Measurements from ENCODE around the gene MINDY3. TPM values are rescaled to one million over a fixed set of nuclear protein-coding genes. Genes with fewer than 3 reads are reported as not detected.
"Not testable (repeated sequence)": the region's sequence is repeated elsewhere in the genome, so short reads cannot be mapped to it uniquely, and the experiment has no call there.

Gene MINDY3
- total RNA-seq, 1 donor from 2014 or later, result 20.2 TPM

DNA sequence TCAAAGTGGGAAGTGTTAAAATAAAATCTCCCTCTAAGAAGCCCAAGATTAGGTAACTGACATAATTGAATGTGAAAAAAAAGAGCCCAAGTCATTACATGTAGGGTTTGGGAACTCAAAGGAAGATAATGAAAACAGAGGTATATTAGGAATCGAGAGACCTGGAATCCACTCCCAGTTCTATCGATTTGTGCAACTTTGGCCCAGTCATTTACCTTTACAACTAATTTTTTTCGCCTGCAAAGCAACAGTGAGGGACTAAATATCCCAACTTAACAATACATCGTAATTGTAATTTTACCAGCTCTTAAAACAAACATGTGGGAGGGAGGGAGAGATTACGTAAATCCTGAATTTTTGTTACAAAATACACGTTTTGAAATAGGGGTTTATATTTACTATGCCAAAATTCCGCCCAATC, 1.4 kb downstream of the MINDY3 start:
- intact Hi-C loops (cut with micrococcal nuclease), result loop anchor here (2.0 kb wide), 1 partner anchor 14 kb away; no protein-coding TSS in a partner anchor

DNA sequence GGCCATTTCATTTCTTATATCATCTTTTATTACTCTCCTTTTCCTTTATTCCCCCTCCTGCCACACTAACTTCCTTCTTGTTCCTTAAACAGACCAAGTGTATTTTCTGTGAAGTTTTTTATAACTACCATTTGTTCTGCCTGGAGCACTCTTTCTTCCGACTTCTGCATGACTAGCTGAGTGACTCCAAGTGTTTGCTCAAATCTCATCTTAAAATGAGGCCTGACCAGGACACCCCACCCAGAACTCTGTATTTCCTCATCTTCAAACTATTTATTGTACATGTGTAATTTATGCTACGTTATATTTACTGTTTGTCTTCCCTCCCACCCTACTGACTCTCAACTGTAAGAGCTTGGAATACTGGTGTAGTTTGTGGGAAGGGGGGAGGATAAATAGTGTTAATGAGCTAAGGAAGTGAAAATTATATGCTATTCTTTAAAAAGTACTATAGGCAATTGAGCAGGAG, 3.2 kb downstream of the MINDY3 start:
- intact Hi-C loops (cut with micrococcal nuclease), result no loop called here

DNA sequence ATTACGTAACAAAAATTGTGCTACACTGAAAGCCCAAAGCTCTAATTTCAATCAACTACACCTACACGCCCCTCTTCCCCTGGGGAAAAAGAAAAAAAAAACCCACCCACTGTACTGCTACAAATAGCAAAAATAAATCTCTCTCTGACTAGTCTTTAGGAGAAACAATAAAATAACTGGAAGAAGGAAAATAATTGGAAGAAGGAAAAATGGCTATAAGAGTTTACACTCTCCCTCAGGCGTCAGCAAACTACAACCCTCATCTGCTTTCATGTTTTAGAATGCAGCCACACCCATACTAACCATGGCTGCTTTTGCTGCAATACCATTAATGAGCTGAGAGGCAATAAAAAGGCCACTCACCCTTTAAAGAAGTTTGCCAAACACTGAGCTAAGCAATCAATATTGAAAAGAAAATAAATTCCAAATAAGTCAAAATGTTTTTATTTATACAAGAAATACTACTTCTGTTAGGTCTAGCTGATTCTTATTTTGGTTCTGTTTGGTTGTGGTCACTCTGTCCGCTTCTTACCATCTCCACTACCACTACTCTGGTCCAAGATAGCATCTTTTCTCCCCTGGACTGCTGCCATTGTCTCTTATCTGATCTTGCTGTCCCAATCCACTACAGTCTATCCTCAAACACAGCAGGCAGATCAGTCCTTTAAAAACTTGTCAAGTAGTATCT, 3.8 kb downstream of the MINDY3 start:
- intact Hi-C loops (cut with micrococcal nuclease), result no loop called here

DNA sequence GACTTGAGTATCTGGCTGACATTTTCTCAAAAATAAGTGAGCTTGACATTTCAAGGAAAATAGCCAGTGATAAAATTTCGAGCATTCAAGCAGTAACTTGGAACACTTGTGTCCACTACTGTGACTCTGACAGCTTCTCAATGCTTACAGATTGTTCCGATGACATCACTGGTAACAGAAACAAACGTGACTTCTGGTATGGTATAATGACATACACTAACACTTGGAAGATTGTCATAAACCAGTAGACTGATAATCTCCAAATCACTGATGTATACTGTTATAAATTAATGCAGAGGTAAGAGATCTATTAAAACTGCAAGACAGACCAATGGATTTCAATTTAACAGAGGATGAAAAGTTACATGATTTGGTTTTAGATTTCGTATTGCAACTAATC, 6.5 kb downstream of the MINDY3 start:
- intact Hi-C loops (cut with micrococcal nuclease), result no loop called here

DNA sequence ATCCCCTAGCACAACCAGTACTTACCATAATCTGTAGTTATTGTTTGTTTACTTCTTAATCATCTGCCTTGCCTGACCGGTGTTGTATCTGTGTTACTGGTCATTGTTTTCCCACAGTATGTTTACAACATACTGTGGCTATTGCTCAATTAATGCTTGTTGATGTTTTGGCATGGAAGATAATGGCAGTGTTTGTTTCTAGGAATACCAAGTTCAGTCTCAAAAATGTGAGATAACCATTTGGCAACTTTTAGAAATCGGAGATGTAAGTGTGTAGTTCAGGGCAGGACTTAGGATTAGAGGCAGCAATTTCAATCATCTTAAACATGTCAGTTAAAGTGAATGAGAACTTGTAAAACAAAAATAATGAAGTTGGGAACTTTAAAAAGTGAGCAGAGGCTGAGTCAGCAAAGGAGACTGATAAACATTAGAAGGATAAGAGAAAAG, 8.2 kb downstream of the MINDY3 start:
- intact Hi-C loops (cut with micrococcal nuclease), result no loop called here

DNA sequence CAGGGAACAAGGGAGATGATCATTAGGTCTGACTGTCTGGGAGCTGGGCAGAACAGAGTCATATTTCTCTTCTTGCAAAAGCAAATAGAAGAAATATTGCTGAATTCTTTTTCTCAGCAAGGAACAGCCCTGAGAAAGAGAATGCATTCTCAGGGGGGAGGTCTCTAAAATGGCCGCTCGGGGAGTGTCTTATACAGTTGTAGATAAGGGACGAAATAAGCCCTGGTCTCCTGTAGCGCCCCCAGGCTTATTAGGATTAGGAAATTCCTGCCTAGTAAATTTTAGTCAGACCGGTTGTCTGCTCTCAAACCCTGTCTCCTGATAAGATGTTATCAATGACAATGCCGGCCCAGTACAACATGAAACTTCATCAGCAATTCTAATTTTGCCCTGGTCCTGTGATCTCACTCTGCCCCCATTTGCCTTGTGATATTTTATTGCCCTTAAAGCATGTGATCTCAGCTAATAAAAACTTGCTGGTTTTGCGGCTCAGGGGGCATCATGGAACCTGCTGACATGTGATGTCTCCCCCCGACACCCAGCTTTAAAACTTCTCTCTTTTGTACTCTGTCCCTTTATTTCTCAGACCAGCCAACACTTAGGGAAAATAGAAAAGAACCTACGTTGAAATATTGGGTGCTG, 9.8 kb downstream of the MINDY3 start:
- intact Hi-C loops (cut with micrococcal nuclease), result not testable (repeated sequence)

DNA sequence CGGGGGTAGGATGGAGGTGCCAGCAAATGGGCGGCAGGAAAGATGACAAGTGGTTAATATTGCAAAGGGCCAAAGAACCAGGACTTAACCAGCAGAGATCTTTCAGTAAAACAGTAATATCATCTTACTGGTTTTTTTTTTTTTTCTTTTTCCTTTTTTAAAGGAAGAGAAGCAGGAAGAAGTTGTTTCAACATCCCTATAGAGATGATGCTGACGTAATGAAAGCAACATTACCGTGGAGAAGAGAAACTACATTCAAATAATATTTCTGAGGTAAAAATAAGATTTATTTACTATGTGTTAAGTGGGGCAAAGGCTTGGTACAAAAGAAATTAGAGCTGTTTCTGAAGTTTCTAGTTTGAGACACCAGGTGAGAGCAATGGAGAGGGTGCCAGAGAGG, 11.0 kb downstream of the MINDY3 start:
- intact Hi-C loops (cut with micrococcal nuclease), result no loop called here

DNA sequence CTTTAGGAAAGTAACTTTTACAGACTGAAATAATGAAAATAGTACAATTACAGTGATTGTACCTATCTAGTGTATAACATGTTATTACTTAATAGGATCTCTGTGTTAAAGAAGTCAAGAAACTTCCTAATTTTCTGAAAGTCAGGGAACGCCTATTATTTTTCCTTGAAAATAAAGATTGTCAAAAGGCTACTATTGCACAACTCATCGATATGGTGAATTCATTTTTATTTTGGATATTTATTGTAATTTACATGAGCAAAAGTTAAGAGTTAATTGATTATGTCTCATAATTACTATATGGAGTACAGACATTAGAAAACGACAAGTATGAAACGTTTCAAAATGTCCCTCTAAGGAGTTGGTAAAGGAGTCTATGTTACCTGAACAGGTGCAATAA, 12.8 kb downstream of the MINDY3 start:
- intact Hi-C loops (cut with micrococcal nuclease), result no loop called here

DNA sequence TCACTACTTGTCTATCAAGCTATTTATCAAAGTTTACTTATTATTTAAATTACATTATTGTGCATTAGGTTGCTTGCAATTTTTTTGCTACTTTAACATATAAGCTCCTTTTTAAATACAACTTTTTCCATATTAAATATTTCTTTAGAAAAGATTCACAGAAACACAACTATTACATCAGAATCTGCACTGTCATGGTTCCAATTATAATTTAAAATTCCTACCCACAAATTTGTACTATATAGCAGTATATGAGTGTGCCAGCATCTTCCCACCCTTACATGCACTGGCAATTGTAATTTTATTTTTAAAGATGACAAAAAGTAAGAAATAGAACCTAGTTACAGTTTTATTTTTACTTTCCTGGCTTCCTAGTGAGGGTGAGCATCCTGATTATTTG, 15.8 kb downstream of the MINDY3 start:
- intact Hi-C loops (cut with micrococcal nuclease), result loop anchor here (2.0 kb wide), 1 partner anchor 14 kb away; no protein-coding TSS in a partner anchor

DNA sequence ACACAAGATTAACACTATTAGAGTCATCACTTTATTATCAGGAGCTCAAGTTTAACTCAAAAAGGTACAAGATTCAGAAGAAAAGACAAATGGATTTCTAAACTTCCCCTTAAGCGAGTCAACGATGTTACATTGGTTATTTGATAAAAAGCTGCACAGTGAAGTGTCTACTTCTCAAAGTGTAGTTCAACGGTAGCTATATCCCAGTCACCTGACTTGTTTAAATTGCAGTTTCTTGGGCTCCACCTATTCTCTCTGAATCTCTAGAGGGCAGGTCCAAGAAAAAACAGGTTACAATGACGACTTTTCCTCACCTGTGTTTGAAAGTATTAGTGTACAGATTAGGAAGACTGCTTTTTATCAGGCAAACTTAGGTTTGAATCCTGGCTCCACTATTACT, 16.6 kb downstream of the MINDY3 start:
- intact Hi-C loops (cut with micrococcal nuclease), result loop anchor here (2.0 kb wide), 1 partner anchor 15 kb away; no protein-coding TSS in a partner anchor

DNA sequence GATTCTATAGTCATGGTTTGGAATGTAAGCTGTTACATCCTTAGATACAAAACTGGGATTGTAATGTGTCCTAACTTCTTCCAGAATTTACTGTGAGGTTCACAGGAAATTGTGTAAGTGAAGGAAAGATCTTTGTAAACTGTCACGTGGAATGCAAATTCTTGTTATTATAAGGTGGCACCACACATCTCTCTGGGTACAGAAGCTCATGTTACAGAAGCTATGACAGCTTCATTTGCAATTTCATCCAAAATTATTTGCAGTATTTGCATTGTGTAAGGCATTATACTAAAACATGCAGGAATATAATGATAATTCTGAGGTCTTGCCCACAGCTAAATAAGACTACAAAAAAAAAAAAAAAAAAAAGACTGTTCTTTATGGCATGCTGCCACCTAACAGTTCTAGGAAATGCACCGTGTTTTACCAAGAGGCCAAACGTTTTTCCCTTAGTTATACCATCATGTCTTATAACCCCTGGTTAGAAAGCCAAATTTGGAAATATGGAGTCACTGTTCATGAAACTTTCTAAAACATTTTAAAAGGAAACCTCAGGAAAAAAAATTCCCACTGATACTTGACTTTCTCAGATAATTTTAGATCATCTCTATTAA, 17.6 kb downstream of the MINDY3 start:
- intact Hi-C loops (cut with micrococcal nuclease), result no loop called here

DNA sequence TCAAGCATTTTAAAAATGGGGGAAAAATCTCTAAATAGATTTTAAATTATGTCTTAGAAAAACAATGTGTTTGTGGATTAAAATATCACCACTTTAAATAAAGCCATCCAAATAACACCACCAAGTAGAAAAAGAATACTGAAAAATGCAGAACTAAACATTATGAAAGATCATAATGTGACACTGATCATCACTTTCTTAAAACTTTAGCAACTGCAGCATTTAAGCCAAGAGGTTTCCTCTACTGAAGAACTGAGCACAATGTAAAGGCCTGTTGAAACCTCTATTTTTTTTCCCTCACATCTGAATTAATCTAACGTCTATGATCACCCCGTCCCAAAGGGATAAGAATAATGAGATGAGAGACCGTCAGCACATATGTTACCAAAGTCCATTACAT, 18.6 kb downstream of the MINDY3 start:
- intact Hi-C loops (cut with micrococcal nuclease), result no loop called here

DNA sequence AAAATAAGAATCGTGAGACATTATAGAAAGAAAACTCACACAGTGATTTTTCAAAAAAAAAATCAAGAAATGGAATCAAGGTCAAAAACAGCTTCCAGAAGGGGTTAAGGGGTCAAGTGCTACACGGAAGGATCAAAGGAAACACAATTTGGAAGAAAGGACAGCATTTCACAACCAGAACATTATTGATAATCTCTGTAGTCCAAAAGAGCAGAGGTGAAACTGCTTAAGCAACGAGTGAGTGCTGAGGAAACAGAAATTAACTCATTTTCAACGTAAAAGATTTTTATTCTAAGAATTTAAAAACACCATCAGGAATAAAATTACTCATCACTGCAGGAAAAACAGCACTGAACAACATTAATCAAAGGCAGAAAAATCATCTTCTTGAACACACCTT, 23.5 kb downstream of the MINDY3 start:
- intact Hi-C loops (cut with micrococcal nuclease), result no loop called here

DNA sequence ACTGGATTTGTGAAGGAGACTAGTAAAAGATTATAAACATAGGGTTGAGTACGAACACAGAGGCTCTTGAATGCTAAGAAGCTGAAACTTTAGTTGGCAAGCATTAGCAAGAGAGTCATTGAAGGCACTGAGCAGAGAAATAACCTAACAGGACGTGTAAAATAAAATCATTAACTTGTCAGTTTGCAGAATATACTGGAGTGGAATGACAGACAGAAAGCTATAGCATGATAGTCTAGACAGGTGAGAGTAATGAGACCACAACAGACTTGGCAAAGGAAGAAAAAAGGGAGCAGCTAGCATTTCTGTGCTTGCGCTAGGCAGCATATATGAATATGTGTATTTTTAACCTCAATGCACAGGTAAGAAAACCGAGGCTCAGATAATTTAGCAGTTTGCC, 30.8 kb downstream of the MINDY3 start:
- intact Hi-C loops (cut with micrococcal nuclease), result no loop called here

DNA sequence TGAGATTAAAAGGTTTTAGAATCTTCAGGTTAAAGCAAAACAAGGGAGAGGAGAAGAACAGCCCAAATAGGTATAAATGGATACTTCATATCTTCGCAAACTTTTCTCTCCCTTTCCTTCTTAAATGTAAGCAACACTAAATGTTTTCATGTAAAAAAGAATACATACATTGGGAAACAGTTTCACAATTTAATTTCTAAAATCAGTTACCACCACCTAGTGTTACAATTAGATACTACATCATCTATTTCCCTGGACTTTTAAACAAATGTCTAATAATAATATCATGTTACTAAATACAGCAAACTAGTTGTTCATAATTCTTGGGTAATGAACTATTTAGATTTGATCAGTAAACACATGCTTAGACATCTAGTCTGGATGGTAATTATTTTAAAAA, 35.8 kb downstream of the MINDY3 start:
- intact Hi-C loops (cut with micrococcal nuclease), result no loop called here

DNA sequence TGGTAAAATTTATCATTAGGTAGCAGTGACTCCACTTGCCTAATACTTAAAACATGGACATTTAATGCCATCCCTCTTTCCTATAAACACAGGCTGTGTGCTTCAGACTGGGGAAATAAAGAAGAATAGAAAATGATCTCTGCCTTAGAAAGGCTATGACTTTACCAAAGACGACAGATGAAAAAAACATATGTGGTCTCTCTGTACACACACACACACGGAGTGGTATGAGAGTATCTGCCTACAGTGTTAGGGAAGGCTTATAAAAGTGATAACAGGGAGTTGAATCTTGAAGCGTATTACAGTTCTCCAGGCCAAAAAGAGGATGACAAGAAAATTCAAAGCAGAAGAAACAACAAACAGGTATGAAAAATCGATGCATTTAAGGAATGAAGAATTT, 38.2 kb downstream of the MINDY3 start:
- intact Hi-C loops (cut with micrococcal nuclease), result no loop called here

DNA sequence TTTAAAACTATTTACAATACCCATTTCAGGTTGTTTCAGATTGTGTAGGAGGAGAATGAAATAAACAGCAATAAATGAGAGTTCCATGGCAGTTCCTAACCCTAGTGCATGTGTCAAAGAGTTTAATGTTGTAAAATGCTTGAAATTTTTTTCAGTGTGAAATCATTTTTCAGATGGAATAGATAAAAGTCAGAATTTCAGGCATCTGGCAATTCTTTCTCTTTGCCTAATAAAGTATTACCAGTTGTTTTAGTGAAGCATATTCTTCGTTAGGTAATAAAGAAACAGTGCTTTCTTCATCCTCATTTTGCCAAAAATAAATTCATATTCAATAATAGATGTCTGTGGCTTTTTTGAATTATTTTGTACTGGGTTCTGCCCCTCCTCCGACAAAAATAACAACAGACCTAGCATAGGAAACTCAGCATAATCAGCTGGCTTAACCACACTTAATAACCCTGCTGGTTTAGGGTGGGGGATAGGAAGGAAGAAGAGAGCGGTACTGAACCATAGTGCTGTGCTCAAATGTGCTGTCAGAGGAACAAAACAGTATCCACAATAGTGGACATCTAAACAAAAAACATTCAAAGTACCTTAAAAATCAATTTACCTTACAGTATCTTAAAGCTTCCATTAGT, 39.1 kb downstream of the MINDY3 start:
- intact Hi-C loops (cut with micrococcal nuclease), result no loop called here

DNA sequence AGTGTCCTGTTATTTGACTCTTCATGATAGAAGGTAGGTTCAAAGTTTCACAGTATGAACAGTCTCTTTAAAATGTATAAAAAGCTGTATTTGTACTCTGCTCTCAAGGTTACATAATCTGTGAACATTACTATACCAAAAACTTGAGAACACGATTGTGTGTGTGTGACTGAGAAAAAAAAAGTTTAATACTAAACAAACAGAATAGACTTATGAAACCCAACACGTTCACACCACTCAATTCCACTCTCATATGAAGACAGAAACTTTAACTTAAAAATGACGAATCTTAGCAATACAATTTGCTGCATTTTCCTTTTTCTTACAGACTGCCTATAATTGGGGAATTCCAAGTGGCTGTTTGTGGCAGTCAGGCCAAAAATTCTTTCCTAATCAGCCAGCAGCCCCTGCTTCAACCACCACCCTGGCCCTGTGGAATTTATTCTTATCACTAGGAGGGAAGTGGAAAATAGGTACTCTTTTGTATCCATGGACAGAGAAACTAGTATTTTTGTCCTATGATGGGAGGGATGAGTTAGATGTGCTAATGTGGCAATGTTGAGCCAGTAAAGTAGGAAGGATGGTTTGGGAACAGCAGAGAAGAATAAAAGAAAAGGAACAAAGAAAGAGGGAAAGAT, 42.8 kb downstream of the MINDY3 start:
- intact Hi-C loops (cut with micrococcal nuclease), result no loop called here

DNA sequence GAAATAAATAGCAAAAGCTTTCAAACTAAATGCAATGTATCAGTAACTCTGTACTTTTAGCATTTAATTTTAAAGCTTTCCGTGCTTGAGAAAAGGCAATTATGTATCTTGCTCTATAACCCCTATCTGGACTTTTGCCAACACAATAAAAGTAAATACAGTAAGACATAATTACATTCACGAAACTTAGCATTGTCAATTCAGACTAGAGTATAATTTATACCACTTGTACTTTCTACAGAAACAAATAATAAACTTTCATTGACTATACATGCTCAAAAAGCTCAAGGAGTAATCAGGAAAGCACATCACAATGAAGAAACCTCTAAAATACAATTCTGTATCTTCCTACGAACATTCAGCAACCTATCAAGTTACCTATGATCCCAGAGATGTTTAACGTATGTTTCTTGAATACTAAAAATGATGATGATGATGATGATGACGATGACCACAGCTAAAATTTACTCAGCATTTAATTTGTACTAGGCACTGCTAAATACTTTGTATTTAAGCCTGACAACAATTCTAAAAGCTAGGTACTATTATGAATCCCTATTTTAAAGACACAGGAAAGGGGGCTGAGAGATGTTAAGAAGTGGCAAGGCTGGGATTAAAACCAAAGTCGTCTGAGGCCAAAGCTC, 44.9 kb downstream of the MINDY3 start:
- intact Hi-C loops (cut with micrococcal nuclease), result no loop called here

DNA sequence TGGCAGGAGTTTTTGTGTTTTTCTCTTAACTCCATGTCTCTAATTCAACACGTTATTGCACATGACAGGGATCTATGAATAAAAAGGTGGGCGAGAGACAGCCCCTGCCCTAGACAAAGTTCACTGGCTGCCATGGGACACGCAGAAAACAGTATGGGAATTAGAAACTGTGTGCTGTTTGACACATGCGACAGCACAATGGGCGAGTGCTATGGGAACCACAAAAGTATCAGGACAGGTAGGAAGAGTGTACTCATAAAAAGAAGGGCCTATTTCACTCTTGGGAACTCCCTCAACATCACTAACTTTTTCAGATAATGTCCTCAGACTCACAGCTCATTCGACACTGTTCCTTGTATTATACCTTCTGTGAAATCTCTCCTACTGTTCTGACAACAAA, 45.7 kb downstream of the MINDY3 start:
- intact Hi-C loops (cut with micrococcal nuclease), result no loop called here

DNA sequence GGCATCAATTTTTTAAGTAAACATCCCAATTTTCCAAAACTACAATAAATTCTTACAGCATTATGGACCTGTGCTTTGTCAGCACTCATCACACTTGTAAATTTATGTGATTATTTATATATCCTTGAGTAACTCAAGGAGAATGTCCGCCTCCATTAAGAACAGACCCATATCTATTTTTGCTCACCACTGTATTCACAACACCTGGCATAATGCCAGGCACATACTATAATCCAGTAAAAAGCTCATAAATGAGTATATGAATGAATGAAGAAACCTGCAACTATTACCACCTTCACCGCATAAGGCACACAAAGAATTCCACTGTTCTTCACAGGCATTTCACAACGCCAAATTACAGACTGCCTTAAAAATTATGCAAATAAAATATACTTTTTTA, 46.9 kb downstream of the MINDY3 start:
- intact Hi-C loops (cut with micrococcal nuclease), result no loop called here
